ENCODE results near the gene KRTAP9-6.
"Not testable (repeated sequence)": the region's sequence is repeated elsewhere in the genome, so short reads cannot be mapped to it uniquely, and the experiment has no call there.

Gene KRTAP9-6

DNA sequence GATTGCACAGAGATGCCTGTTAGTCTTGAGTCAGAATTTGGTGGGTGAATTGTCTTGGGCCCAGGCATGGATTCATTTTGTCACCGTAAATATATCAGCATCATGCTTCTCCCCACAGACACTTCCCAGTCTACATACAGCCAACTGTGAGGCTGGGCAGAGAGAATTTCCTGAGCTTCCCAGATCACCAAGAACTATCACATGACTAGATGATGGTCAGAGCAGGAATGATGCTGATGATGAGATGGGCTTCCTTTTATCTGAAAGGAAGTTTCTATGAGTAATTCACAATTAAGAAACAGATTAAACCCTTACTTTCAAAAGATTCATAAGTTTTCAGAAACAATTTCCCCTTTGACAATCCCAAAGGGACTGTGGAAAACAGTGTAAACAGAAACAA lies 10.3 kb upstream of the KRTAP9-6 start:
- H3K27me3 ChIP-seq (ENCODE audit: insufficient read depth, low read length, poor library complexity, severe bottlenecking) = no peaks in the 10 kb centered on the region

GRCh38 chr17:41255381-41256290 lies 9.5 kb upstream of the KRTAP9-6 start, which contains the start of gene KRTAP9-9:
KRTAP9-9 (plus strand) TSS chr17:41255384.
- H3K27me3 ChIP-seq (ENCODE audit: insufficient read depth, low read length, poor library complexity, severe bottlenecking); H3K36me3 ChIP-seq (ENCODE audit: insufficient read depth, low read length); H3K4me3 ChIP-seq (ENCODE audit: low read length, poor library complexity, severe bottlenecking); H4K20me1 ChIP-seq (ENCODE audit: insufficient read depth, low read length, poor library complexity, severe bottlenecking); H2AFZ ChIP-seq (ENCODE audit: low read length); H3F3A ChIP-seq (ENCODE audit: low read depth); H3K9ac ChIP-seq (ENCODE audit: low read depth, low read length, poor library complexity, severe bottlenecking); H3K4me1 ChIP-seq (ENCODE audit: insufficient read depth, low read length, poor library complexity, severe bottlenecking); H3K9me3 ChIP-seq (ENCODE audit: insufficient read depth, low read depth, low read length); H3K79me2 ChIP-seq (ENCODE audit: insufficient read depth, low read length); H3K9me2 ChIP-seq (replicated peaks; ENCODE audit: low read depth, low read length); H3K4me2 ChIP-seq (ENCODE audit: low read depth, low read length, poor library complexity, severe bottlenecking): not testable (repeated sequence)

More for the DNA sequence above, 10.3 kb upstream of the KRTAP9-6 start:
- H3K4me2 ChIP-seq (ENCODE audit: low read depth, low read length, poor library complexity, severe bottlenecking) = no peak overlapping the region
- H3K79me2 ChIP-seq (ENCODE audit: insufficient read depth, low read length) = no peaks in the 10 kb centered on the region
- H3K9ac ChIP-seq (ENCODE audit: low read depth, low read length, poor library complexity, severe bottlenecking) = no peak overlapping the region
- no peak overlapping the region for H2AFZ ChIP-seq (ENCODE audit: low read length)
- H3K9me2 ChIP-seq (replicated peaks; ENCODE audit: low read depth, low read length) = no peaks in the 10 kb centered on the region
- TF ChIP-seq CTCF (conservative IDR thresholded peaks at IDR 0.05; ENCODE audit: low read length) (no peak), EZH2phosphoT487 (IDR thresholded peaks at IDR 0.05; ENCODE audit: borderline replicate concordance) (no peak)
- no peaks in the 10 kb centered on the region for H3F3A ChIP-seq (ENCODE audit: low read depth)
- H3K36me3 ChIP-seq (ENCODE audit: insufficient read depth, low read length) = no peaks in the 10 kb centered on the region
- H3K4me3 ChIP-seq (ENCODE audit: low read length, poor library complexity, severe bottlenecking) = no peak overlapping the region
- no peaks in the 10 kb centered on the region for H4K20me1 ChIP-seq (ENCODE audit: insufficient read depth, low read length, poor library complexity, severe bottlenecking)
- H3K4me1 ChIP-seq (ENCODE audit: insufficient read depth, low read length, poor library complexity, severe bottlenecking) = no peaks in the 10 kb centered on the region
- no peaks in the 10 kb centered on the region for H3K9me3 ChIP-seq (ENCODE audit: insufficient read depth, low read depth, low read length)

GRCh38 chr17:41256291-41256685 lies 8.9 kb upstream of the KRTAP9-6 start:
- no peak overlapping the region for H3K9ac ChIP-seq (ENCODE audit: low read depth, low read length, poor library complexity, severe bottlenecking)

More at GRCh38 chr17:41256291-41256685, 8.9 kb upstream of the KRTAP9-6 start:
- no peaks in the 10 kb centered on the region for H3K36me3 ChIP-seq (ENCODE audit: insufficient read depth, low read length)
- H3K27me3 ChIP-seq (ENCODE audit: insufficient read depth, low read length, poor library complexity, severe bottlenecking) = no peaks in the 10 kb centered on the region
- no peaks in the 10 kb centered on the region for H4K20me1 ChIP-seq (ENCODE audit: insufficient read depth, low read length, poor library complexity, severe bottlenecking)
- no peak overlapping the region for H3K4me3 ChIP-seq (ENCODE audit: low read length, poor library complexity, severe bottlenecking)
- no peaks in the 10 kb centered on the region for H3F3A ChIP-seq (ENCODE audit: low read depth)
- no peaks in the 10 kb centered on the region for H3K9me3 ChIP-seq (ENCODE audit: insufficient read depth, low read depth, low read length)
- TF ChIP-seq EZH2phosphoT487 (IDR thresholded peaks at IDR 0.05; ENCODE audit: borderline replicate concordance) (no peak), CTCF (conservative IDR thresholded peaks at IDR 0.05; ENCODE audit: low read length) (no peak)
- no peaks in the 10 kb centered on the region for H3K4me1 ChIP-seq (ENCODE audit: insufficient read depth, low read length, poor library complexity, severe bottlenecking)
- no peak overlapping the region for H2AFZ ChIP-seq (ENCODE audit: low read length)
- no peaks in the 10 kb centered on the region for H3K79me2 ChIP-seq (ENCODE audit: insufficient read depth, low read length)
- no peak overlapping the region for H3K4me2 ChIP-seq (ENCODE audit: low read depth, low read length, poor library complexity, severe bottlenecking)
- H3K9me2 ChIP-seq (replicated peaks; ENCODE audit: low read depth, low read length) = no peaks in the 10 kb centered on the region

Measured in Loucy (cell line).